SH-SY5Y (cell line): ENCODE data around the gene HOXB5.

Experiments used
- GATA2 ChIP-seq: IDR thresholded peaks from 2 replicates; pipeline ENCODE4 v1.6.1; 2011; ENCODE audit warnings: mild to moderate bottlenecking, low read depth, low read length
- GATA3 ChIP-seq: IDR thresholded peaks from 2 replicates; pipeline ENCODE4 v1.6.1; 2011; ENCODE audit warnings: low read depth, mild to moderate bottlenecking, low read length, moderate library complexity

Gene HOXB5

DNA sequence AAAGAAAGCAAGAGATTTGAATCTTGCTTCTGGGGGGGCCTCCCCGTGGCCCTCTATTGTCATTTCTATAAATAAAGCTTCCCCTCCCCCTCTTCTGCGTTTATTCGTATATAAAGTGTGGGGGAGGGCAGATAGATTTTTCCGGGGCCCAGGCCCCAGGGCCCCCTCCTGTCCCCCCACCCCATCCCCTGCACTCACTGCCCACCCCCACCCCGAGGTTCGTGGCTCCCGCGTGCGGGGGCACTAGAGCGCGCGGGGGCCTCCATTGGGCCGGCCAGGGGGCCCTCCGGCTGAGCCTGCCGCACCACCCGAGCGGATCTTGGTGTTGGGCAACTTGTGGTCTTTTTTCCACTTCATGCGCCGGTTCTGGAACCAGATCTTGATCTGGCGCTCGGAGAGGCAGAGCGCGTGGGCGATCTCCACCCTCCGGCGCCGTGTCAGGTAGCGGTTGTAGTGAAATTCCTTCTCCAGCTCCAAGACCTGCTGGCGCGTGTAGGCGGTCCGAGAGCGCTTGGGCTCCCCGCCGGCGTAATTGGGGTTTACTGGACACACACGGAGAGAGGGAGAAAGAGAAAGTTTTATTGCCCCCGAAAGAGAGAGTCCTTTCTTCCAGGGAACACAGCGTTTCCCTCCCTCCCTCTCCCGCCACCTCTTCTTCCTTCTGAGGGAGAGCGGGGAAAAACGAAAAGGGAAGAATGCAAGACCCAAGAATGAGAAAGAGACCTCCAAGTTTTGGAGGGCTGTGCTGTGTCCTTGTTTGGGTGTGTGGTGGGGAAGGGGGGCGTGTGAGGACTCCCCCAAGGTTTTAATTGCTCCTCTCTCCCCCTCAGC lies 16.9 kb downstream of the HOXB5 start:
- no peak for TF ChIP-seq GATA3
- no peak for TF ChIP-seq GATA2

DNA sequence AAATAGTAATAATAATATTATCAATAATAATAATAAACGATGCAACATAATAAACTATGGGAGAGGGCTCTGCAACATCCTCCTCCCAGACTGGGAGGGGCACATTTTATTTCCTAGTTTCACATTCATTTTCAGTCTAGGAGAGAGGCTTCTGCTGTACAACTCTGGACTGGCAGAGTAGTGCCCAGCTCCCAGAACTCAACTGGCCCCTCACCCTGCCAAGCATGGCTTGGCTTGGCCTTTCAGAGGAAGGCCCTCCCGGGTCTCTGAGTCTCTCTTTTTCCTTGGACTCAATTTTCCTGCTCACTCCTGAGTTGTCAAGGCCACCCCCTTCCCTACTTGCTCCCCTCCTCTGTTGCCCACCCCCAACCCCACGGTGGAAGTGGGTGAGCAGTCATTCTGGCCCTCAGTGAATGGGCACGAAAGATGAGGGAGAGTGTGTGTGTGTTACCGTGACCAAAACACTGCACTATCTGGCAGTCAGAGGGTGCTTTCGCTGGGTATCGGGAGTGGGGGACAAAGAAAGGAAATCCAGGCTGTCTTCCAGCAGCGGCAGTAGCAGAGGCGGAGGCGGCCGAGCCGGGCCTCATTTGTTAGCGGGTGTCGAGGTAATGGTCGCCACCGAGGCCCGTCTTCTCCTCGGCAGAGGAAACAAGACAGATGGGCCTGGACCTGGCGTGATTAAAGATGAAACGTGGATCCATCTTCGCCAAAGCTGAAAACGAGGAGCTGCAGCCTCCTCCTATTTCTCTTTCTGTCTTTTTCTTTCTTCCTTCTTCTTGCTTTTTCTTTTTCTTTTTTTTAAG lies 17.7 kb downstream of the HOXB5 start:
- TF ChIP-seq GATA2: no peak
- no peak for TF ChIP-seq GATA3

DNA sequence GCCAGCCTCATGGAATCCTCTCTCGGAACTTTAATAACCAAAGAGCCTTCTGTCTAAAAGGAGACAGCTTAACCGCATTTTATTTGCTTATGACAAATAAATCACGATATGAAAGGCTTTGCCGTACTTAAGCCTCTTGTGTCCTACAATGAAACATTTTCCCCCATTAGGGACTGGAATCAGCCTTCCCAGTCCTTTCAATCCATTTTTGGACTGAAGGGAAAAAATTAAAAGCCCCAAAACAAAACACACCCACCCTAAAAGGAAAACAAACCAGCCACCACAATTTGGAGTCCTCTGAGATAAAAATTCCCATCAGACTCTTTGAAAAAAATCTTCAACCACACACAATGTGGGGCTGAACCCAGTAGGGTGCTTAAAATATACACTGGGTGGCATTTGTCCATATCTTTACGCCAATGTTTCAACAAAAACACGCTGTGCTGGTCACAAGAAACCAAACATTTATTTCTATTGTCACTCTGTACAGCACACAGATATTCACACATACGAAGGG lies 18.5 kb downstream of the HOXB5 start:
- TF ChIP-seq GATA2 (no peak), GATA3 (no peak)

DNA sequence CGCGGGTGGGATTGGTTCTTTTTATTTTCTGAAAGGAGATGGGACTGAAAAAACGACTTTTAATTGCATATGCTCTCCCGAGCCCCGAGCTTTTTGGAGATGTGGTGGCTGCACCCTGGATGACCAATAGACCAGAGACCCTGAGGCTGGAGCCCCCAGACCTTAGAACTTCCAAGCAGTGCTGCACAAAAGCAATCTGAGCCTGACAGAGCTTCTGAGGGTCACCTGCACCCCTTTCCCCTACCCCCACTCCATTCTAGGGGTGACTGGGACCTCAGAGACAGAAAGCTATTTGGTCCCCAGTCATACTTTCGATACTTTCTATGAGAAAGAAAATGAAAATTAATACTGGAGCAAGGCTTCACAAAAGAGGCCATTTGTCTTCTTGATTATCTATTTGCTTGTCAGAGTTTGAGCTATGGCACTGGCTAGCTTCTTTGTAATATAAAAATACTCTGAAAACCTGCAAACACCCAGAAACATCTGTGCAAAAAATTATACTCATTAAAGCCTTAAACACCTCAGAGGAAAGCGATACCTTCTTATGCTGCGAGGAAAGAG lies 19.0 kb downstream of the HOXB5 start:
- TF ChIP-seq GATA2 (no peak), GATA3 (no peak)

DNA sequence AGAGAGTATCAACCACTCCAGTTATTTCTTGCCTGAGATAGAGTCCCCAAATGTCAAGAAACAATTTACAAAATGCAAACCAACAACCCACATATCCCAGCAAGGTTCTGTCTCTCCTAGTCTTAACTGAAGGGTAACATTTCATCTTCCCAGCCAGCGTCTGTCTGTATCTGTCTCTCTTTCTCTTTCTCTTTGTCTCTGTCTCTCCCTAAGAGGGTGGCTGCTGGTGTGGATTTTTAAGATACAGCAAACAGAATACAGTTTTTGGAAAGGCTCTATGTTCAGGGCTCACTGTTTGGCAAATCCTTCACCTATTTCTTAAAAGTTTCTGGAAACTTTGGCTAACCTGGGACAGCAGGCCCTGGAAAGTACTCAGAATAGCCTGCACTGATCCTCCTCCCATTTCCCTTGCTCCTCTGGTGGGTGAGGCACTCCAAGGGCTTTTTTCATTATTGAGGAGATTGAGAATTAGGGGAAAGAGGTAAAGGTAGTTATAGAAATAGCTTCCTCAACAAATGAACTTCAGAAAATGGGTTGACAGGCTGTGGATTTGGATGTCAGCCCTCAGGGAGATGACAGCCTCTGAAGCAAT lies 21.7 kb downstream of the HOXB5 start:
- TF ChIP-seq GATA2: no peak

DNA sequence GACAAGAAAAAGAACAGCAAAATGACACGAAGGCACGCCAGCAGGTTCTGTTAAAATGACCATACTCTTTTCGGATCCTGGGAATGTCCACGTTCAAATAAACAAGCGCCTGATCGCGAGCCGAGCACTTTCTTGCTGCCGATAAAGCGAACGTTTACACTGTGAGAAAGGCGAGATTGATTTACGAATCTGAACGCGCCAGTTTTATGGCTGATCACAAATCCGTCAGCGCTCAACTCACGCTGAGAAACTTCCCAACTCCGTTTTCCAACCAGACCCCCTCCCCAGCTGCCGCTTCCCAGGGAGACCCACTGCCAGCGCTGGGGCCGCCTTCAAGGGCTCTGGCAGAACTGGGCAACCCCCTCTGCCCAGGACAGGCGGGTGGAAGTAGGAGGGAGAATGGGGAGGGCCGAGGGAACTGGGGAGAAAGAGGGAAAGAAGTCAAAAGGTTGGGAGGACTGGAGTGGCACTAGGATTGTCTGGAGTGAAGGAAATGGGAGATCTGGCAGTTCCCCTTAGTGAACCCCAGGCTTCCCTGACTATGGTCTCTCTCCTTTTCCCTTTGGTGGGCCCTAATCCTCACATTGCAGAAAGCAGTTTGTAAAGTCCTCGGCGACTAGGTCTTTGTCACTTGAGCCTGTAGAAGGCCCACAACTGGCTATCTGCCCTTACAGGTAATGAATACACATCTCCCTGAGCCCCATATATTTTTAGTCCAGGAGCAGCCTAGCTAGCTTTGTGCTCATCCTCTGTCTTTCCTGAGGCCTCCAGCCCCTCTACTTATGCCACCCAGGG lies 22.4 kb downstream of the HOXB5 start:
- TF ChIP-seq GATA3 (no peak), GATA2 (no peak)

DNA sequence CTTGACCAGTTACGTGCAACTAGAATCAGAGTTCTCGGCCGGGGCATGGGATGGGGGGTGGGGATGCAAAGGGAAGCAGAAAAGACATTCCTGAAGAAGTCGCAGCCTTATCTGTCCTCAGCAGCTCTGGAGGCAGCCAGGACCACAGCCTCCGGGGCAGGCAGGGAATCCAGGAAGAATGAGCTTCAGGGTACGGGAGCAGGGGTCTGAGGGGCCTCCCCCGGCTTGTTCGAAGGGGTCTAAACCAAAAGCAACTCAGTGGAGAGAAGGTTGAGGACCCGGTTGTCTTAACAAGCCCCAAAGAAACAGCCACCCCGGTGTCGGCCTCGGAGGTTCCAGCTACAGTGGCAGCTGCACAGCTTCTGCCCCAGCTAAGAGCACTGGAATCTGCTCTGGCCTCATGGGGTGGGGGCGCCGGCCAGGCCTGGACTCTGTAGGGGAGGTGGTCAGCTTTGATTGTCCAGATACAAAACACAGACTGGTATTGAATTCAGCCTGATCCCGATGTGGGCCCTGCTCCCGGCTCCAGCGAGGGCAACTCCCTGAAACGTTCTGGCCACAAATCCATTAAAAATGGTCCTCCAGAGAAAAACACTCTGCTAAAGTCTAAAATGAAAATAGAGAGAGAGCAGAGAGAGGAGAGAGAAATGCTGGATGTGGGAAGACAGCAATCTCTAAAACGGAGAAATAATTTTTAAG lies 23.1 kb downstream of the HOXB5 start:
- TF ChIP-seq GATA3 (no peak), GATA2 (no peak)

DNA sequence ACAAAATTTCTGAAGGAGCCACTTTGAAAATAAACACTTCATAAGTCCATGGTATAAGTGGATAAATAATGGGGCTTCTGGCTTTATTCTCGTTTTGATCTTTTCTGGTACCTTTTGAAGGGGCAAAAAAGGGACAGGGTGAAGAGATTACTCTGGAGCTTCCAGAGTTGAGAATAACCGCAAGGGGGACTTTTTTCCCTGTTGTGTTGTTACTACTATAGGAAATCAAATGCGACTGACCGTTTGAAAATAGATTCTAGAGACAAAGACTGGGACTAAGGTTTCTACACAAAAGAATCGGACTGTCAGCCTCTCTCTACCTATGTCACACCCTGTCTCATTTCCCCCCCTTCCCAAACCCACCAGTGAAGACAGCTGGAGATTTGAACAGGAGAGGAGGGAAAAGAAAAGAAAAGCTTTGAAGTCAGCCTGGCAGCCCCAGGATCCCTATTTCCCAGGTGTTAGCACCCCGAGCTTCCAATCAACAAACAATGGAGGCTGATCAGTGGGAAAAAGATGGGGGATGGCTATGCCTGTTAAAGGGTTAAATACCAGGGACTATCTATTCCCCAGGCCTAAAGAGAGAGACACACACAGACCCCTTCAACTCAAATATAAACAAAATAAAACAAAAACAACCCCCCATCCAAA lies 23.8 kb downstream of the HOXB5 start:
- no peak for TF ChIP-seq GATA2
- no peak for TF ChIP-seq GATA3

DNA sequence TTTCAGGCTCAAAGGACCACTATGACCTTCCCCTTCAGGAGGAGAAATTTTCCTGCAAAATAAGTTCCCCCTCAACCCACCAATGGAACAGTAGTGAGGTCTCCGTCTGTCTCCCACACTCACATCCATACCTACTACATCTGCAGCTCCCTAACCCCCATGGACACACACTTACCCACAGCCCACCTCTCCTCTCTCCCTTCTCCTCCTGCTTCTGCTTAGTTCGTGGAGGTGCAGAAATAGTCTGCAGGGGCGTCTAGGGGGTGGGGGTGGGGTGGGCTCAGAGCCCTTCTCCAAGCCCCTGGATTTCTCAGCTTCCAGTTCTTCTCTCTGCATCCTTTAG lies 24.4 kb downstream of the HOXB5 start:
- TF ChIP-seq GATA3 (no peak), GATA2 (no peak)

DNA sequence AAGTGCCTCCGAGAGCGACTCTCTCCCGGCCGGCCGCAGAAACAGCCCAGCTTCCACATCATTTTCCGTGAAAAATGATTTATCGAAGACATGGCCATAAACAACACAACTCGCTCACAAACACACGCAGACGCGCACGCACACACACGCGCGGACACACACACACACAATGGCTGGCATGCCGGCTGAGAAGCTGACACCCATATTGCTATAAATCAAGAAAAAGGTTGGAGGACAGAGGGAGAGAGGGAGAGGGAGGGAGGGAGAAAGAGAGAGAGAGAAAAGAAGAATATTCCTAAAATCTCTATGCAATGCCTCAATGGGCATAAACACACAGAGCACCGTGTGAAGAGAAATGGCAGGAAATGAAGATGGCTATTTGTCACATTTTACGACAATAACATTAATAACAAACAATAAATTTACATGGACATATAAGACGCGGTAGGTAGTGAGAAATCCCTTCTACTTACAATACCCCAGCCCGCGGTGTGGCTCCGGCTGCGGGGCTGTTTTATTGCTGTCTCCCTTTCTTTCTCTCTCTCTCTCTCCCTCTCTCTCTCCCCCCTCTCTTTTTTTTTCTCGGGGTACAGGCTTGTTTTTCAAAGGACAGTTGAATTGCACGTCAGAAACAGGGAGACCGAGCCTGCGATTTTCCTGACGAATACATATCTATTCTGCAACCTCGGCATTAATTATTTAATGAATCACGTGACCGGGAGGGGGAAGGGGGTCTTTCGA lies 24.9 kb downstream of the HOXB5 start:
- no peak for TF ChIP-seq GATA3
- no peak for TF ChIP-seq GATA2

DNA sequence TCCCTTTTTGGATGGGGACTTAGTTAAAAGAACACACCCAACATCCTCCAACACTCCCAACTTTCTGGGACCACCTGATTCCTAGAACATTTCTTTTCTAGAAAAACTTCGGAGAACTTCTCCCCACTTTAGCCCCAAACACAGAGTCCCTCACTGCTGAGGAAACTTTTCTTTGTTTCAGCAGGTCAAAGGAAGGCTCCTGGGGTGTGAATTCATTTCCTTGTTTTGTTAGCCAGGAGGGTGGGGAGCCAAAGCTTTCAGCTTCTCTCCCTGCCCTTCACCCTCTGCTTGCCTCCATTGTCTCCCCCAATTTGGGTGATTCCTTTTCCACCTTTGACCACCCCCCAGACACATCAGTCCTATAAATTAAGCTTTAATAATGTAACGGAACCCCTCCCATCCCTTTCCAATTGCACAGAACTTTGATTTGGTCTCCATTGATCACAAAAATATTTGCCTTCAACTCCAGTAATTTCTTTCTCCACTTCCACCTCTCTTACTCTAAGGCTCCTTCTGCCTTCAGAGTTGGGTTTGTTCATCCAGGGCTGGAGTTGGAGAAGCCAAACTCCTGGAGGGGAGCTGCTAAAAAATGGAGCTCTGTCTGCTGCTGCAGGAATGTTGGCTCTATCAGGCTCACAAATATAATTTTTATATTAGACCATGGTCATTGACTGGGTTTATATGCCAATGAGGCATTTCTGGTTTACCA lies 25.8 kb downstream of the HOXB5 start:
- TF ChIP-seq GATA3: no peak
- TF ChIP-seq GATA2: no peak
